ENCODE data around the gene SLX4IP. TPM values are rescaled to one million over a fixed set of nuclear protein-coding genes. Genes with fewer than 3 reads are reported as not detected.

Gene SLX4IP
- total and polyA plus RNA-seq, 2 of the 13 experiments (the other 11 are each of a cell fraction or from before 2014, with no cell fraction given): 3.6 to 7.3 TPM

DNA sequence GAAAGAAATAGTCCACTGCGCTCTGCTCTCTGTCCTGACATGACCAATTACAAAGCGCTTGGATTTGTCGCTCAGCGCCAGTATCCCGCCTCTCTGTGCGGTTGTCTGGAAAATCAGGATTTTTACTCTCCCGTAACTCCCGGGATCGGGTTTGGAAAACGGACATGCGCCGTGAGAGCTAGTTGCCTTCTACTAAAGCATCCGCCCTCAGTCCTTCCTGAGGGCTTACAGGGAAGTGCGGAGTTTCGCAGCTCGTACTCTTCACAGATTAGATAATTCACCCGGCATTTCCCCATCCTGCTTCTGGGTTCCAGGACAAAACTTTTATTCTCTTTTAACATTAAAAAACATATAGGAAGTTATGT is 656 bp upstream of the SLX4IP start (continued):
- TF ChIP-seq ZNF713 (CRISPR knock-in tag; IDR thresholded peaks at IDR 0.05) (no peak), PCBP2 (optimal IDR thresholded peaks at IDR 0.05; ENCODE audit: low read depth, low read length, poor library complexity, severe bottlenecking) (peak; percentile 58), ARNTL (CRISPR knock-in tag; IDR thresholded peaks at IDR 0.05) (0 out of 2 replicates have a peak, but pooled peaks have one; percentile 7), NR2F2 (IDR thresholded peaks at IDR 0.05; ENCODE audit: borderline replicate concordance, low read depth) (peak; percentile 6; the same call in 1 of the 2 replicates), GTF3A (CRISPR knock-in tag; conservative IDR thresholded peaks at IDR 0.05) (0 out of 2 replicates have a peak, but pooled peaks have one; percentile 13), ZSCAN22 (CRISPR knock-in tag; IDR thresholded peaks at IDR 0.05) (peak; percentile 81), ADNP (CRISPR knock-in tag; IDR thresholded peaks at IDR 0.05) (no peak), EHMT2 (IDR thresholded peaks at IDR 0.05; ENCODE audit: borderline replicate concordance, low read depth, low read length) (peak; percentile 57; the same call in 1 of the 2 replicates), GABPB1 (CRISPR knock-in tag; IDR thresholded peaks at IDR 0.05) (no peak; the same call in 1 of the 2 replicates), ZFP62 (CRISPR knock-in tag; IDR thresholded peaks at IDR 0.05) (no peak), GATAD2A (CRISPR knock-in tag; IDR thresholded peaks at IDR 0.05) (peak; percentile 34; the same call in 1 of the 2 replicates), SSRP1 (CRISPR knock-in tag; IDR thresholded peaks at IDR 0.05) (peak; percentile 23; the same call in 1 of the 2 replicates), CBX5 (CRISPR knock-in tag; IDR thresholded peaks at IDR 0.05; ENCODE audit: borderline replicate concordance) (peak; percentile 1; the same call in 1 of the 2 replicates), ZNF782 (CRISPR knock-in tag; IDR thresholded peaks at IDR 0.05; ENCODE audit: borderline replicate concordance) (no peak), HHEX (CRISPR knock-in tag; IDR thresholded peaks at IDR 0.05) (no peak), KAT7 (CRISPR knock-in tag; IDR thresholded peaks at IDR 0.05; ENCODE audit: borderline replicate concordance) (0 out of 2 replicates have a peak, but pooled peaks have one; percentile 69), ETV5 (CRISPR knock-in tag; IDR thresholded peaks at IDR 0.05; ENCODE audit: borderline replicate concordance) (peak; percentile 6; the same call in 1 of the 2 replicates), BHLHE40 (IDR thresholded peaks at IDR 0.05; ENCODE audit: low read length) (peak; percentile 18; the same call in 1 of the 2 replicates)
- TF ChIP-seq, protein P1, sequence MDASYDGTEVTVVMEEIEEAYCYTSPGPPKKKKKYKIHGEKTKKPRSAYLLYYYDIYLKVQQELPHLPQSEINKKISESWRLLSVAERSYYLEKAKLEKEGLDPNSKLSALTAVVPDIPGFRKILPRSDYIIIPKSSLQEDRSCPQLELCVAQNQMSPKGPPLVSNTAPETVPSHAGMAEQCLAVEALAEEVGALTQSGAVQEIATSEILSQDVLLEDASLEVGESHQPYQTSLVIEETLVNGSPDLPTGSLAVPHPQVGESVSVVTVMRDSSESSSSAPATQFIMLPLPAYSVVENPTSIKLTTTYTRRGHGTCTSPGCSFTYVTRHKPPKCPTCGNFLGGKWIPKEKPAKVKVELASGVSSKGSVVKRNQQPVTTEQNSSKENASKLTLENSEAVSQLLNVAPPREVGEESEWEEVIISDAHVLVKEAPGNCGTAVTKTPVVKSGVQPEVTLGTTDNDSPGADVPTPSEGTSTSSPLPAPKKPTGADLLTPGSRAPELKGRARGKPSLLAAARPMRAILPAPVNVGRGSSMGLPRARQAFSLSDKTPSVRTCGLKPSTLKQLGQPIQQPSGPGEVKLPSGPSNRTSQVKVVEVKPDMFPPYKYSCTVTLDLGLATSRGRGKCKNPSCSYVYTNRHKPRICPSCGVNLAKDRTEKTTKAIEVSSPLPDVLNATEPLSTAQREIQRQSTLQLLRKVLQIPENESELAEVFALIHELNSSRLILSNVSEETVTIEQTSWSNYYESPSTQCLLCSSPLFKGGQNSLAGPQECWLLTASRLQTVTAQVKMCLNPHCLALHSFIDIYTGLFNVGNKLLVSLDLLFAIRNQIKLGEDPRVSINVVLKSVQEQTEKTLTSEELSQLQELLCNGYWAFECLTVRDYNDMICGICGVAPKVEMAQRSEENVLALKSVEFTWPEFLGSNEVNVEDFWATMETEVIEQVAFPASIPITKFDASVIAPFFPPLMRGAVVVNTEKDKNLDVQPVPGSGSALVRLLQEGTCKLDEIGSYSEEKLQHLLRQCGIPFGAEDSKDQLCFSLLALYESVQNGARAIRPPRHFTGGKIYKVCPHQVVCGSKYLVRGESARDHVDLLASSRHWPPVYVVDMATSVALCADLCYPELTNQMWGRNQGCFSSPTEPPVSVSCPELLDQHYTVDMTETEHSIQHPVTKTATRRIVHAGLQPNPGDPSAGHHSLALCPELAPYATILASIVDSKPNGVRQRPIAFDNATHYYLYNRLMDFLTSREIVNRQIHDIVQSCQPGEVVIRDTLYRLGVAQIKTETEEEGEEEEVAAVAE (CRISPR knock-in tag; IDR thresholded peaks at IDR 0.05; ENCODE audit: borderline replicate concordance): peak; percentile 10; the same call in 1 of the 2 replicates
